Measurements from ENCODE around the gene LAMB4.

LAMB4 gene

DNA sequence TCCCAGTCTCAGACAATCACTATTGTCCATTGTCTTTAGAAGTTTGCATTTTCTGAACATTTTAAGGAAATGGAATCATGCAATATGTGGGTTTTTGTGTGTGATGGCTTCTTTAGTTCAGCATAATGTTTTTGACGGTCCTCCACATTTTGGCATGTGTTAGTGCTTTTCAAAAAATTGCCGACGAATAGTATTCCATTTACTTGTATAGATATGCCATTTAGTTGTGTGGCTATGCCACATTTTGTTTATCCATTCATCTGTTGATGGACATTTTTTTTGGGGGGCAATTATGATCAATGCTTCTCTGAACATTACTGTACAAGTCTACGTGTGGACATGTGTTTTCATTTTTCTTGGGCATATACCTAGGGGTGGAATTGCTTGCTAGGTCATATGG is 12.0 kb upstream of the LAMB4 start:
- DNase-seq (ENCODE audit: low spot score) (no peak), FAIRE-seq (no peak)

DNA sequence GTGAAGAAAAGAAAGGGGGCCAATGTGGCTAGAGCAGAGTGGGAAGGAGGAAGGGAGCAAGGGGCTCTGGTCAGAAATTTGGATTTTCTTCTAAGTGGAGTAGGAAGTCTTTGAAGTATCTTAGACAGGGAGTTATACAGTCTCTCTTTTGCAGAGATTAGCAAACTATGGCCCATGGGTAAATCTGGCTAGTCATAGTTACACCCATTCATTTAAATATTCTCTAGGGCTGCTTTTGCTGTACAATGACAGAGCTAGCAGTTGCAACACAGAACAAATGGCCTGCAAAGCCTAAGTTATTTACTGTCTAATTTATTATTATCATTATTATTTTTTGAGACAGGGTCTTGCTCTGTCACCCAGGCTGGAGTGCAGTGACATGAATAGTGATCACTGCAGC is 10.5 kb upstream of the LAMB4 start:
- FAIRE-seq (no peak), DNase-seq (ENCODE audit: low spot score) (no peak)

DNA sequence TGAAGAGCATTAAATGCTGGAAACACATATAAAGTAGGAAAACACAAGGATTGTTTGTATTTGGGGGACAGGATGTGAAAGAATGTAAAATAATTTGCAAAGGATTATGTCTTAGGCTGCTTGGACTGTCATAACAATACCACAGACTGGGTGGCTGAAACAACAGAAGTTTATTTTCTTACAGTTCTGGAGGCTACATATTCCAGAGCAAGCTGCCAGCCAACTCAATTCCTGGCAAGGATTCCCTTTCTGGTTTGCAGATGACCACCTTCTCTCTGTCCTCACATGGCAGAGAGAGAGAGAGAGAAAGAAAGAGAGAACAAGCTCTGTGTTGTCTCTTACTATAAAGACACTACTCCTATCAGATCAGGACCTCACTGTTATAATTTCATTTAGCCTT is 8.8 kb upstream of the LAMB4 start:
- no peak for FAIRE-seq
- no peak for DNase-seq (ENCODE audit: low spot score)

DNA sequence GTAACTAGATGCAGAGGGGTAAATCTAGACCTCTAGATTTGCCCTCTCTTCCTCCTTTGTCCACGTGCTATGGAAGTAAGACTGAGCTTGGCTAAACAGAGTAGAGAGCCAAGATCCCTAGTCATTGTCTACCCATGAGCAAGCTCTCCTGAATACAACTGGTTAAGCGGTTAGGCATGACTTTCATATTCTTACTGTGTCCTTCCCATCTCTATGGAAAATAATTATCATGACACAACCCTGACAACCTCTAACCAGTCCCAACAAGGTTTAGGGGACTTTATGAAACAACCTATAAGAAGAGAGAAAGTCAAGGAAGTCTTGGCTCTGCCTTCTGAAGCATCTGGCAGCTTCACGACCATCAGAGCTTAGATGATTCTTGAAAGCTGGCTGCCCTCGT is 7.8 kb upstream of the LAMB4 start:
- DNase-seq (ENCODE audit: low spot score) (no peak), FAIRE-seq (no peak)

DNA sequence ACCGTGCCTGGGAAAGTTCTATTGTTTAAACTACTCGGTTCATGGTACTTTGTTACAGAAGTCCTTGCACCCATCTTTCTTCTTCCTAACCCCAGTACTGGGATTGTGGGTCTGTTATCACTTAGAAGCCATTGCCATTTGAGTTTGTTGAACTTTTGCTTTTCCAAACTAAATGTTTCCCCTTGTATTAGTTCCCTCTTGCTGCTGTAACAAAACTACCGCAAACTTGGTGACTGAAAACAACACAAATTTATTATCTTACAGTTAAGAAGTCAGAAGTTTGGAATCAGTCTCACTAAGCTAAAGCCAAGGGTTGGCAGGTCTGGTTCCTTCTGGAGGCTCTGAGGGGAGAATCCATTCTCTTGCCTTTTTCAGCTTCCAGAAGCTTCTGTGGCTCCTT is 6.9 kb upstream of the LAMB4 start:
- DNase-seq (ENCODE audit: low spot score): no peak
- FAIRE-seq: no peak

DNA sequence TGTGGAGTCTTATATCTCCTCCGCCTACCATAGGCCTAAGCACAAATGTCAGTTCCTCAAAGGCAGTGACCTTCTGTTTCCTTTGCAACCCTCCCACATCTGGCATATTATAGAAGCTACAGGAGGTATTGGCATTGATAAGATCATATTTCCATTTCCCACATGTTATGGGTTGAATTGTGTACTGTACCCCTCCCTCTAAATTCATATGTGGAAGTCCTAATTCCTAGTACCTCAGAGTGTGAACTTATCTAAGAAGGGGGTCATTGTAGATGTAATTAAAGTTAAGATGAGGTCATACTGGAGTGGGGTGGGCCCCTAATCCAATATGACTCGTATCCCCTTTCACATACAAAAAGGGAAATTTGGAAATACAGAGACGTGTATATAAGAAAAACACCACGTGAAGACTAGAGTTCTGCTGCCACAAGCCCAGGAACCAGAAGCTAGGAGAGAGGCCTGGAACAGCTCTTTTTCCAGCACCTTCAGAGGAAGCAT is 6.1 kb upstream of the LAMB4 start:
- DNase-seq (ENCODE audit: low spot score): no peak
- no peak for FAIRE-seq

DNA sequence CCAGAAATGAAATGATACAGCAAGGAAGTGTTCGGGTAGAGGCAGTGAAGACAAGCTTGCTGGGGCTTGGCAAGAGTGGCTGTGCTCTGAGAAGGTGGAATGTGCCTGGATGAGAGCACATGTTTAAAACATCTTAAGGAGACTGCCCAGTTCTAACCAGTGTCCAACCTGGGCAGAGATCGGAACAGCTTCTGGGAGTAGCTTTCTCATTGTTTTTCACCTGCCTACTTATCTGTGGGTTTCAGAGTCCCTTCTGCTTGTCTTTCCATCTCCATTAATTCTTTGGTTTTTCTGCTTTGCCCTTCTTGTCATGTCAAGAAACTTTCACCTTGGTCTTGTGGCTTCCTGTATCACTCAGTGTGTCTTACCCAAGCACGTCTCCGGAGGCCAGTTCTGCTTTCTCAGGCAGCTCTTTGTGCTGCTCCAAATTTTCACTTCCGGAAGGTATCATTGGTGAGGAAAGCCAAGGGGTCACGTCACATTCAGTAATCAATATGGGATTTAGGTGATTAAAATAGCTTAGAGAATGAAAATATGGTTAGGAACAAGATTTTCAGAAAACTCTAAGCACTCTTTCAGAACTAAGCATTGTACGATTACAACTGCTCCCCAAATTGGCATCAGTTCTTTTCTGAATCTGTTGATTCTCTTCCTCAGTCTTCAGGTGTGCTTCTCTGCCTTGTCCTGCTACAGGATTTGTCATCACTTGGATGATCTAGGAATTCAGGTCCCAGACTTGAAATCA is 5.5 kb upstream of the LAMB4 start:
- no peak for FAIRE-seq
- DNase-seq (ENCODE audit: low spot score): no peak

DNA sequence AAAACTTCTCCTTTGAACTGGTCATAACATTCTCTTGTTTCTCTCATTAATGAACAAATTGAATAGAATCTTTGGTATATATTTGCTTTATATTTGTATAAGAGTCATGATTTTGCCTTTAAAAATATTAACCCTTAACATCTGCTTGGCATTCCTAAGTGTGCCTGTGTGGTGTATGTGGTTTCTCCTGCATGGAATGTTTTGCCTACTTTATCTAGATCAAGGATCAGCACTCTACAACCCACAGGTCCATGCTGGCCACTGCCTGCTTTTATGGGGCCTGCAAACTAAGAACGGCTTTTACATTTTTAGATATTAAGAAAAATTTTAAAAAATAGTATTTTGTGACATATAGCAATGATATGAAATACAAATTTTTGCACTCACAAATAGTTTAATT is 4.3 kb upstream of the LAMB4 start:
- FAIRE-seq: no peak
- DNase-seq (ENCODE audit: low spot score): no peak

DNA sequence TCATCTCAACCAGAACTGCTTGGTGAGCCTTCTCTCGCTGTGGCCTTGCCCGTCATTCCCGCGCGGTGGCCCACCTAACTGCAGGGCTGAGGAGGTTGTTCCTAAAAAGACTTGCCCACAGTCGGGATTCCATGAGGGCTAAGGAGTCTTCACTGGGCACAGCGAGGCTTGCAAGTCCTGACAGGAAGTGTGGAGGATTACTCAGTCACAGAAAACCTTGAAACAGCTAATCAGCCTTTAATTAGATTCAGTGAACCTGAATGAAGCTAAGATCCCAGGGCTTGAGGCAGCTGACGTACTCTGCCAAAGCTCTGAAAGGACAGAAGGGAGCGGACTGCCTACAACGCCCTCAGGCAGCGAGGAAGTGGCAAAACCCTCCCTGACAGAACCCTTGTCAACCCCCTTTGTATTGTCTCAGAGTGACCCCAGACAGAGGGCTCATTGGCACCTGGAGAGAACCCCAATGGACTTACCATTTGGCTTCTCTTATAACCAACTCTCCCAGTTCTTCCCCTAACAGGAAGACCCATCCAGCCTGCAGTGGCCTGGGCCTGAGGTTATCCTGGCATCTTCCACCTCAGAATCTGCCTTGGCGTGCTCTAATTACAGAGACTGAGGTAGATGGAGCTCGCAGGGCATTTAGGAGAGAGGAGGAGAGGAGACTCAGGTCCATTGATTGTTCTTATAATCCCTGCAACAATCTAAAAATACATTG is 2.5 kb upstream of the LAMB4 start:
- DNase-seq (ENCODE audit: low spot score) (no peak), FAIRE-seq (no peak)

DNA sequence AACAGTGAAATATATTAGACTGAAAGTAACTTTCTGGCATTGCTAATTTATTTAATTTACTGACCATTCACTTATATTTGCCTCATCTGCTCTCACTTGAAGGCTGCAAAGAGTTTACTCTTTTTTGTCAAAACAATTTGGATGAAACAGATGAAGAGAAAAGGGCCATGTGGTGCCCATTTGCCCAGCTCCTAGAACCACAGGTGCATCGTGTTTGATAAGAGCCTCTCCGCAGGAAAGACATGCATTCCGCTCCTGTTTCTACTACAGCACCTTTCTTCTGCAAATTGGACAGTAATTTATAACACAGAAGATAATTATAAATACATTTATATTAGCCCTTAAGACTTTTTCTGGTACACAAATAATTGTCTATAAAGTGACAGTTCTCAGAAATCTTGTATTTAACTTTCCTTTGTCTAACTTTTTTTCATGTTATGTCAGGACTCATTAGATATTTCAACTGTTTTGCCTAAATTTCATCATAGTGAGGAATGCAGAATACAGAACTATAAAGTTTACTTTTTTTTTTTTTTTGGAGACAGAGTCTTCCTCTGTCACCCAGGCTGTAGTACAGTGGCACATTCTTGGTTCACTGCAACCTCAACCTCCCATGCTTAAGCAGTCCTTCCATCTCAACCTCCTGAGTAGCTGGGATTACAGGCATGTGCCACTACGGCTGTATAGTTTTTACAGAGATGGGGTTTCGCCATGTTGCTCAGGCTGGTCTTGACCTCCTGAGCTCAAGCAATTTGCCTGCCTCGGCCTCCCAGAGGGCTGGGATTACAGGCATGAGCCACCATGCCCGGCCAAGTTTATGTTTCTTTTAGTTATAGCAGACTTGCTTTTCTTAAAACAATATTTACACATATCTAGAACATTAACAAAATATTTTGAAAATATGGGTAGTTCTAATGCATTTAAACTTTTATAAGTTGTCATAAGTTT is 869 bp downstream of the LAMB4 start:
- DNase-seq (ENCODE audit: low spot score) (no peak), FAIRE-seq (no peak)

DNA sequence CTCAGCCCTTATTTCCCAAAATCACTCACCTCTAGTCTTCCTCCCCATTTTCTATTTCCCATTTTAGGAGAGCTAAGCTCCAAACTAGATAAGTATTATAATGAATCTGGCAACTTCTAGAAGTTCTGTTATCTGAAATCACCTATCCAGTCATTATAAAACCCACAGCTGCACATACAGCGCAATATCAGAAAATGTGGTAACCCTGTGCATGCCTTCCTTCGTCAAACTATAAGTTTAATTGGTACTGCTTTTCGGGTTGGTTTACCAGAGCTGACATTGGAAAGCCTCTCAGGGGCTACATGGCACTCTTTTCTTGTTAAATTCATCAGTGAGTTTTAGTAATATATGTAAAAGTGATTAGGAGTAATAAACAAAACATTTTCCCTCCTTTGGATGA is 1.6 kb downstream of the LAMB4 start:
- no peak for DNase-seq (ENCODE audit: low spot score)
- no peak for FAIRE-seq

DNA sequence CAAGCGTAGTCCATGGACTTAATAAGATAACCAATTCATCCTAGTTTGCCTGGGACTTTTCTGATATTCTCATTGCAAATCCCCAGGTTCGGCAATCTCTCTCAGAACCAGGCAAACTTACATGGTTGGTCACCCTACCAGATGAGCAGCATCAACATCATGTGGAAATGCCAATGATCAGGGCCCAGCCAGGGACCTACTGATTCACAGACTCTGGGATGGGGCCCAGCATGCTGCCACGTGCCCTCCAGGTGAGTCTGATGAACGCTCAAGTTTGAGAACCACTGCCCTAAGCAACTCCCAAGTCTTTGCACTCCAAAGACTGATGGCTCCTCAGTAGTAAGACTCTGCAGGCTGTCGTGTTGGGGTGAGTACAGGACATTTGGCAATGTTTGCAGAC is 2.7 kb downstream of the LAMB4 start:
- FAIRE-seq (no peak), DNase-seq (ENCODE audit: low spot score) (no peak)

DNA sequence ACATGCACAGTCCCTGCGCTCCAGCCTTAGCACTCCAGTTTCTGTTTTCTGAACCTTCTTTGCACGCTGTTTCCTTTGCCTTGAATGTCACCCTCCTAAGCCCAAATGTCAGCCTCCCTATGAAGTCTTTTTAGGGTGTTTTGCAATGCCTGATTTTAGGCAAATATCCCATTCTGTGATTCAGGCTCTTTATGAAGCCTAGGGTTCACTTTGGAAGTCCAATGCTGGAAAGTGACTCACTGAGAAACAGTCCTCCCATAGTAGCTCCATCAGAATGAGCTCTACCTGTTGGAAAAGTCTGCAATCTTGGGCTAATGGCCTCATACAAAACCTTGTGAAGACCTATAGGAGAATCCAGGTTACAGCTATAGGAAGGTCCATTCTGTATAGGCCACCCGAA is 5.3 kb downstream of the LAMB4 start:
- FAIRE-seq (no peak), DNase-seq (ENCODE audit: low spot score) (no peak)

DNA sequence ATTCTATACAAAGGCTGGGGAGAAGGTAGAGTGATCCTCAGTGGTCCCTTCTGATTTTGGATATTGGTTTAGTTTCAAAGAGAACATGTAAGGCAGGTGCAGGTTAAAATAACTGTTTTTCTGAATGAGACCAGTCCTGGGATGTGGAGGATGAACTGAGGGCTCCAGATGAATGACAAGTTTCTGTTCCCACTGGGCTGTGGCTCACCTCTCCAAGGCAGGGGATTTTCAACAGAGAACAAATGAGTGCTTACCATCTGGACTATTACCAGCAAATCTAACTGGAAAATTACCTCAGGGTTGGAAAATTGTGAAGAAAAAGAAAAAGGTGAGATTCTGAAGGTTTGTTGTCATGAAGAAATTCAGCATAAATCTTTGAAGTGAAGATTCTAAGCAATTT is 8.0 kb downstream of the LAMB4 start:
- DNase-seq (ENCODE audit: low spot score): no peak
- FAIRE-seq: no peak

DNA sequence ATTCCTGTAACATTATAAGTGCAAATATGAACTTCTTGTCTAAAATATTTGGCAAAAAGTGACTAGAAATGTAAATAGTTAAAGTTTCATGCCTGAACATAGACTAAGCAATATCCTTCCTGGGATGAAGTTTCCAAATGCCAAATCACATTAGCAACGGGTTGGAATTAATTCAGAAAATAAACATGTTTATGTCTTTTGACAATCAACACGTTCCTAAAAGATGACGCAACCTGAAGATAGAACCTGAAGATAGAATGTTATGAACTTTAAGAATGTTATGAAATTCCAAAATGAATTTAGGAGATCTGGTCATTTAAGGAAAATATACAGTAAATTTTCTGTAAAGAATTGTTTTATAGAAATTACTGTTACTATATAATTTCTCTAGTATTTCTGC is 9.2 kb downstream of the LAMB4 start:
- DNase-seq (ENCODE audit: low spot score): no peak
- FAIRE-seq: no peak

DNA sequence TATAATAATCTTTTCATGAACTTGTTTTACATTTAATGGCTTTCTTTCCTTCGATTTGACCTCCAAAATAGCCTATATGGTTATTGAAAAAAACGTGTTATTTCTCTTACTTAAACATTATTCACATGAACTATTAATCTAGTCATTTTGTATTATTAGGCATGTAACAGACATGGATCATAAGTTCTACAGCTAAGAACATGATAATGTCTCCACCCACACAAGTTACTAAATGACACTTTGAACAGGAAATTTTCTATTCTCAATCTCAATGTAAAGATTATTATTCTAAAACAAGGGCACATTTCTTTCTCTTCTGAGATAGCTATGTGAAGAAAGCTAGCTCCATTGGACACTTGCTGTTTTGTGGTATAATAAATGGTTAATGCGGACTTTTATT is 10.0 kb downstream of the LAMB4 start:
- DNase-seq (ENCODE audit: low spot score): no peak
- no peak for FAIRE-seq

DNA sequence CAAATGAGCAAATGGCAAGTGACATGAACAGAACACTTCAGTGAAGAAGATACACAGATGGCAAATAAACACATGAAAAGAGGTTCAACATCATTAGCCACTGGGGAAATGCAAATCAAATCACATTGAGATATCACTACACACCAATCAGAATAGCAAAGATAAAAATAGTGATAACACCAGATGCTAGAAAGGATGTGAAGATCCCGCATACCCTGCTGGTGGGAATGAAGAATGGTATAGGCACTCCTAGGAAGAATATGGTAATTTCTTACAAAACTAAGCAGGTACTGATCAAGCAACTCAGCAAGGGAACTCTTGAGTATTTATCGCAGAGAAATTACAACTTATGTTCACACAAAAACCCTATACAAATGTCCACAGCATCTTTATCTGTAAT is 11.2 kb downstream of the LAMB4 start:
- DNase-seq (ENCODE audit: low spot score) (no peak), FAIRE-seq (no peak)

DNA sequence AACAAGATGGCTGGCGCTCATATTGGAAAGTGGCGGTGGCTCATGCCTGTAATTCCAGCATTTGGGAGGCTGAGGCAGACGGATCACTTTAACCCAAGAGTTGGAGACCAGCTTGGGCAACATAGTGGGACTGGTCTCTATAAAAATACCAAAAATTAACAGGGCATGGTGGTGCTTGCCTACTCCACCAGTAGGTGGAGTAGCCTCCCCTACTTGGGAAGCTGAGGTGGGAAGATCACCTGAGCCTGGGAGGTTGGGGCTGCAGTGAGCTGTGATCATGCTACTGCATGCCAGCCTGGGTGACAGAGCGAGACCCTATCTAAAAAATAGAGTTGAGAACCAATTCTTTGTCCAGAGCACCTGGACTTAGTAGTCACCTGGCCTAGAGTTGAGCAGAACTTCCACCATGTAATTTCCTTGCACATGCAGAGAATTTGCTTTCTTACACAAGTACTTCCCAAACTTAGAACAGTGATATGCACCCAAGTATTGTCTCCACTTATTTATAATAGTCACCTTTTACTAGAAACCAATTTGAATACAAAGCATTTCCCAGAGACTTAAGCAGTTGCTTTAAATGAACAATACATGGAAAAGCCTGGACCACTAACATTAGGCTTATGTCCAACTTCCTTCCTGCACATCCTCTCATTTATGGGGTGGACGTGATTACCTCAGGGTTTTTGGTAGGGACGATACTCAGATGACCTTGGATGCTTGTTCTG is 15.9 kb downstream of the LAMB4 start:
- no peak for FAIRE-seq
- no peak for DNase-seq (ENCODE audit: low spot score)

DNA sequence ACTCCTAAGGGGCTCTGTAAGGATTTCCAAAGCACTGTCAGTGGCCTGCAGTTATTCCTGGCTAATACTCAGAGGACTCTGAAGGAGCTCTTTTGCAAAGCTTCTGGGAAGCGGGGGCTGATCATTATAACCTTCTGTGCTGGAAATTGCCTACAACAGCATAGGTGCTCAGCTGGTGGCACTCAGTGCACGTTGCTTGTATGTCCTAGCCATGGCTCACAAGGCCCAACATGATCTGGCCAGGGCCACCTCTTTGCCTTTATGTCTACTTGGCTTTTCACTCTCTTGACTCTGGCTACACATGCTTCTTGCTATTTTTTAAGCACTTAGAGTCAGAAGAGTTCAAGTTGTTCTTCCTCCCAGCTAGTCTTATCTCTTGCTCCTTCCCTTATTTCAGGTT is 17.5 kb downstream of the LAMB4 start:
- DNase-seq (ENCODE audit: low spot score) (no peak), FAIRE-seq (no peak)

DNA sequence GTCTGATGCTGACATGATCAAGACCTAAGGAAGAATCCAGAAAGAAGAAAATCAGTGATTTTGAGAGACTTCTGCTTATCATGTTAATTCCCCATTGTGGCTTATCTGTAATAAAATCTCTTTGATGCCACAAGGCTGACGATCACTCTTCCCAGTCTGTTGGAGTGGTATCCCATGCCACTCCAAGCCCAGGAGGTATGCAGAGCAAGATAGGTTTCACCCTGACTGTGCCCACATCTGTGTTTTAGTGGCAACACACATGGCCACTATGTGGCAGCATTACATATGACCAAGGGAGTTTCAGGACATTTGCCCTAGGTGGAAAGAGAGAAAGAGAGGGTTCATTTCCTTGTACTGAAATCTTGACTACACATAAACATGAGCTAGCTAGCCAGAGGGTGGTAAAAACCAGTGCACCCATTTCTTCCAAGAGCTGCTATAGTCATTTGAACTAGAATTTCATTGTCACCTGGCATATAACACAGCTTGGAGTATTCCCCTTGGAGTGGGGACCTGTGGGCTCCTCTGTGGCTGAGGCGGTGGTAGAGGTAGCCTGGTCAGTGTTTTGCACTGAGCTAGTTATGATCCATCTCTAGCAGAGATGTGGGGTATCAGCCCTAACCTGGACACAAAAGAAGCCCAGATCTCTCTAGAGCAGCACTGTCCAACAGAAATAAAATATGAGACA is 20.8 kb downstream of the LAMB4 start:
- no peak for DNase-seq (ENCODE audit: low spot score)
- FAIRE-seq: no peak

DNA sequence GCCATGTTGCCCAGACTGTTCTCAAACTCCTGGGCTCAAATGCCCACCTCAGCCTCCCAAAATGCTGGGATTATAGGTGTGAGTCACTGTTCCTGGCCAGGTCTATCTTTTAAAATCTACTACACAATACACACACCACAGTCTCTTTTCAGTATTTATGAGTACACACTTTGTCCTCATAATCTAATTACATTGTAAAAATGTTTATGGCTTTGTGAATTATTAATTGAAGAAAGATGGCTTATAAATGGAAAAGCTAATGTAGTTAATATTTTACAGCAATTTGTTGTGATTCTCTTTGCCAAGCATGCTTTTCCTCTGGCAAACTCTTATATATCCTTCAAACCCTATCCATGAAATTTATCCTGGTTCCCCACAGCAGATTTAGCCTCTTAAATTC is 22.0 kb downstream of the LAMB4 start:
- no peak for DNase-seq (ENCODE audit: low spot score)
- no peak for FAIRE-seq
